NB4 (cell line): ENCODE measurements around the gene KLF8.

Experiments used
- POLR2A ChIP-seq: IDR thresholded peaks from 2 replicates; pipeline ENCODE4 v1.6.1; 2011; ENCODE audit warnings: mild to moderate bottlenecking; ENCODE audit not compliant: insufficient read length; ENCODE audit errors: extremely low read depth
- TF ChIP-seq, protein P1 (sequence below): IDR thresholded peaks from one replicate; pipeline ENCODE4 v1.5.1; 2012; ENCODE audit warnings: low read depth, low read length

DNA sequence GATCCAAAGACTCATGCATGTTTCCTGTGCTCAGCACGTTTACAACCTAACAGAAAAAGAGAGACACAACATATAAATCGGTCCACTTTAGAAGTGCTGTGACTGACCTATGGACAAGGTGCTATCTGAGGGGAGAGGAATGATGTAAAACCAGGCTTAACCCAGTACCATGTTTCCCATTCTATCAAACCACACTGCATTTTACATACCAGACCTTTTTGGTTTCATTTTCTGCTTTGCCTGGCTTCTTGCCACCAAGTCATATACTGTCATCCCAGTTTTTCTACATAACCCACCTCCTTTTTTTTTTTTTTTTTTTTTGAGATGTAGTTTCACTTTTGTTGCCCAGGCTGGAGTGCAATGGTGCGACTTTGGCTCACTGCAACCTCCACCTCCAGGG is 82.2 kb downstream of the KLF8 start:
- TF ChIP-seq, protein P1, sequence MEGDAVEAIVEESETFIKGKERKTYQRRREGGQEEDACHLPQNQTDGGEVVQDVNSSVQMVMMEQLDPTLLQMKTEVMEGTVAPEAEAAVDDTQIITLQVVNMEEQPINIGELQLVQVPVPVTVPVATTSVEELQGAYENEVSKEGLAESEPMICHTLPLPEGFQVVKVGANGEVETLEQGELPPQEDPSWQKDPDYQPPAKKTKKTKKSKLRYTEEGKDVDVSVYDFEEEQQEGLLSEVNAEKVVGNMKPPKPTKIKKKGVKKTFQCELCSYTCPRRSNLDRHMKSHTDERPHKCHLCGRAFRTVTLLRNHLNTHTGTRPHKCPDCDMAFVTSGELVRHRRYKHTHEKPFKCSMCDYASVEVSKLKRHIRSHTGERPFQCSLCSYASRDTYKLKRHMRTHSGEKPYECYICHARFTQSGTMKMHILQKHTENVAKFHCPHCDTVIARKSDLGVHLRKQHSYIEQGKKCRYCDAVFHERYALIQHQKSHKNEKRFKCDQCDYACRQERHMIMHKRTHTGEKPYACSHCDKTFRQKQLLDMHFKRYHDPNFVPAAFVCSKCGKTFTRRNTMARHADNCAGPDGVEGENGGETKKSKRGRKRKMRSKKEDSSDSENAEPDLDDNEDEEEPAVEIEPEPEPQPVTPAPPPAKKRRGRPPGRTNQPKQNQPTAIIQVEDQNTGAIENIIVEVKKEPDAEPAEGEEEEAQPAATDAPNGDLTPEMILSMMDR: no peak
- no peak for TF ChIP-seq POLR2A
